T-helper 17 cell (primary cell): ENCODE measurements around the gene MTURN. TPM values are rescaled to one million over a fixed set of nuclear protein-coding genes. Genes with fewer than 3 reads are reported as not detected.
"Not testable (repeated sequence)": the region's sequence is repeated elsewhere in the genome, so short reads cannot be mapped to it uniquely, and the experiment has no call there.

Experiments used
- ATAC-seq: fragments of 150-1000 bp; cut with Tn5 transposase; 2 replicates; pipeline ENCODE4 v1.10.0; 2021; ENCODE audit warnings: mild to moderate bottlenecking, moderate library complexity
- DNase-seq, 3 donors: peaks; one replicate each; pipeline versions ENCODE4 v3.0.0 to v3.0.0-alpha.2; 2020 to 2021
- H3K9me3 ChIP-seq: one replicate; pipeline ENCODE4 v1.7.0; 2013; ENCODE audit warnings: low read length, mild to moderate bottlenecking; ENCODE audit not compliant: control insufficient read depth, poor library complexity, severe bottlenecking
- H3K27ac Mint-ChIP-seq: one replicate; pipeline ENCODE4 v1.8.0; 2022; ENCODE audit warnings: mild to moderate bottlenecking, moderate library complexity, mixed read lengths
- H3K27me3 Mint-ChIP-seq: one replicate; pipeline ENCODE4 v1.8.0; 2022; ENCODE audit warnings: mixed read lengths
- H3K36me3 Mint-ChIP-seq: one replicate; pipeline ENCODE4 v1.8.0; 2022; ENCODE audit warnings: low read depth, mixed read lengths
- H3K4me1 Mint-ChIP-seq: one replicate; pipeline ENCODE4 v1.8.0; 2022; ENCODE audit warnings: mild to moderate bottlenecking, mixed read lengths
- H3K4me3 Mint-ChIP-seq: one replicate; pipeline ENCODE4 v1.8.0; 2022; ENCODE audit warnings: mild to moderate bottlenecking, moderate library complexity, mixed read lengths
- total RNA-seq, 4 donors: library from RNA in 2 of 4; stranded (reverse) in 2 of 4; gene quantifications; one replicate each; pipeline ENCODE4 v1.2.3 and lab custom pipeline; 2022 to 2026

MTURN gene
- total RNA-seq, 2 donors from 2014 or later, result 25.1 to 91.0 TPM

GRCh38 chr7:30181211-30181610 lies 46.4 kb downstream of the MTURN start:
- Mint-ChIP-seq H3K4me3 (no peak overlapping the region), H3K4me1 (peaks cover 4% of the 10 kb centered on the region), H3K27me3 (no peaks in the 10 kb centered on the region), H3K36me3 (no peaks in the 10 kb centered on the region), H3K27ac (no peak overlapping the region)
- no peaks in the 10 kb centered on the region for H3K9me3 ChIP-seq
- DNase-seq (no peak), ATAC-seq (no peak)

- ATAC-seq, result no peak
- no peak overlapping the region for H3K27ac Mint-ChIP-seq
Measured at GRCh38 chr7:30181736-30182522, 47.1 kb downstream of the MTURN start.

GRCh38 chr7:30182814-30183213 lies 48.0 kb downstream of the MTURN start:
- Mint-ChIP-seq H3K27ac (no peak overlapping the region), H3K4me1 (peaks cover 4% of the 10 kb centered on the region), H3K27me3 (no peaks in the 10 kb centered on the region), H3K4me3 (no peak overlapping the region), H3K36me3 (no peaks in the 10 kb centered on the region)
- no peak for DNase-seq
- ATAC-seq, result no peak
- no peaks in the 10 kb centered on the region for H3K9me3 ChIP-seq

More at GRCh38 chr7:30181736-30182522, 47.1 kb downstream of the MTURN start:
- H3K9me3 ChIP-seq, result no peaks in the 10 kb centered on the region
- Mint-ChIP-seq H3K4me1 (peaks cover 4% of the 10 kb centered on the region), H3K27me3 (no peaks in the 10 kb centered on the region), H3K36me3 (no peaks in the 10 kb centered on the region), H3K4me3 (no peak overlapping the region)
- no peak for DNase-seq

GRCh38 chr7:30183749-30184369 lies 49.1 kb downstream of the MTURN start:
- H3K36me3 Mint-ChIP-seq, result no peaks in the 10 kb centered on the region
- ATAC-seq (no peak), DNase-seq (no peak)
- H3K9me3 ChIP-seq, result no peaks in the 10 kb centered on the region
- H3K4me3 Mint-ChIP-seq, result no peak overlapping the region
- H3K4me1 Mint-ChIP-seq, result no peaks in the 10 kb centered on the region
- no peaks in the 10 kb centered on the region for H3K27me3 Mint-ChIP-seq
- H3K27ac Mint-ChIP-seq, result no peak overlapping the region

GRCh38 chr7:30184791-30185487 lies 50.2 kb downstream of the MTURN start:
- ATAC-seq (no peak), DNase-seq (no peak)
- Mint-ChIP-seq H3K4me3 (no peak overlapping the region), H3K4me1 (no peaks in the 10 kb centered on the region), H3K36me3 (no peaks in the 10 kb centered on the region), H3K27ac (no peak overlapping the region), H3K27me3 (no peaks in the 10 kb centered on the region)
- no peaks in the 10 kb centered on the region for H3K9me3 ChIP-seq

- no peak for ATAC-seq
- Mint-ChIP-seq H3K4me3 (no peak overlapping the region), H3K36me3 (no peaks in the 10 kb centered on the region), H3K4me1 (no peaks in the 10 kb centered on the region), H3K27ac (no peak overlapping the region), H3K27me3 (no peaks in the 10 kb centered on the region)
- no peaks in the 10 kb centered on the region for H3K9me3 ChIP-seq
- no peak for DNase-seq
Measured at GRCh38 chr7:30185496-30185895, 50.7 kb downstream of the MTURN start.

GRCh38 chr7:30186725-30187124 lies 51.9 kb downstream of the MTURN start:
- no peaks in the 10 kb centered on the region for H3K9me3 ChIP-seq
- Mint-ChIP-seq H3K36me3 (no peaks in the 10 kb centered on the region), H3K27ac (no peak overlapping the region), H3K27me3 (no peaks in the 10 kb centered on the region), H3K4me3 (no peak overlapping the region), H3K4me1 (no peaks in the 10 kb centered on the region)
- ATAC-seq (no peak), DNase-seq (no peak)

GRCh38 chr7:30187513-30187912 lies 52.7 kb downstream of the MTURN start:
- H3K36me3 Mint-ChIP-seq, result no peaks in the 10 kb centered on the region
- DNase-seq (no peak), ATAC-seq (no peak)
- H3K4me3 Mint-ChIP-seq, result no peak overlapping the region
- H3K4me1 Mint-ChIP-seq, result no peaks in the 10 kb centered on the region
- H3K9me3 ChIP-seq, result no peaks in the 10 kb centered on the region
- H3K27me3 Mint-ChIP-seq, result no peaks in the 10 kb centered on the region
- no peak overlapping the region for H3K27ac Mint-ChIP-seq

- H3K27ac Mint-ChIP-seq, H3K27me3 Mint-ChIP-seq, DNase-seq, H3K4me3 Mint-ChIP-seq, H3K9me3 ChIP-seq, ATAC-seq, H3K36me3 Mint-ChIP-seq, H3K4me1 Mint-ChIP-seq: not testable (repeated sequence)
Measured at GRCh38 chr7:30188381-30188780, 53.6 kb downstream of the MTURN start.

GRCh38 chr7:30188811-30189210 lies 54.0 kb downstream of the MTURN start:
- Mint-ChIP-seq H3K27ac (no peak overlapping the region), H3K36me3 (no peaks in the 10 kb centered on the region), H3K4me1 (no peaks in the 10 kb centered on the region), H3K4me3 (no peak overlapping the region), H3K27me3 (no peaks in the 10 kb centered on the region)
- ATAC-seq (no peak), DNase-seq (no peak)
- no peaks in the 10 kb centered on the region for H3K9me3 ChIP-seq

GRCh38 chr7:30191809-30192208 lies 57.0 kb downstream of the MTURN start:
- Mint-ChIP-seq H3K4me1 (no peaks in the 10 kb centered on the region), H3K36me3 (peaks cover 3% of the 10 kb centered on the region), H3K27ac (no peak overlapping the region), H3K4me3 (no peak overlapping the region), H3K27me3 (no peaks in the 10 kb centered on the region)
- H3K9me3 ChIP-seq, result no peaks in the 10 kb centered on the region
- ATAC-seq (no peak), DNase-seq (no peak)

GRCh38 chr7:30193336-30193943 lies 58.7 kb downstream of the MTURN start:
- no peaks in the 10 kb centered on the region for H3K4me1 Mint-ChIP-seq
- DNase-seq (no peak), ATAC-seq (no peak)
- H3K36me3 Mint-ChIP-seq, result peaks cover 3% of the 10 kb centered on the region
- peaks cover under 1% of the 10 kb centered on the region for H3K9me3 ChIP-seq
- no peaks in the 10 kb centered on the region for H3K27me3 Mint-ChIP-seq
- no peak overlapping the region for H3K27ac Mint-ChIP-seq
- H3K4me3 Mint-ChIP-seq, result no peak overlapping the region

GRCh38 chr7:30196408-30196807 lies 61.6 kb downstream of the MTURN start:
- Mint-ChIP-seq H3K4me1 (peaks cover under 1% of the 10 kb centered on the region), H3K27me3 (no peaks in the 10 kb centered on the region), H3K27ac (no peak overlapping the region), H3K36me3 (peaks cover 3% of the 10 kb centered on the region), H3K4me3 (no peak overlapping the region)
- no peak for ATAC-seq
- H3K9me3 ChIP-seq, result peaks cover 4% of the 10 kb centered on the region
- no peak for DNase-seq
